ENCODE data around the gene ARL6IP5. TPM values are rescaled to one million over a fixed set of nuclear protein-coding genes. Genes with fewer than 3 reads are reported as not detected.

The ARL6IP5 gene
- total and polyA plus RNA-seq, 4 experiments from 2014 or later: 147 to 953 (median 328) TPM

DNA sequence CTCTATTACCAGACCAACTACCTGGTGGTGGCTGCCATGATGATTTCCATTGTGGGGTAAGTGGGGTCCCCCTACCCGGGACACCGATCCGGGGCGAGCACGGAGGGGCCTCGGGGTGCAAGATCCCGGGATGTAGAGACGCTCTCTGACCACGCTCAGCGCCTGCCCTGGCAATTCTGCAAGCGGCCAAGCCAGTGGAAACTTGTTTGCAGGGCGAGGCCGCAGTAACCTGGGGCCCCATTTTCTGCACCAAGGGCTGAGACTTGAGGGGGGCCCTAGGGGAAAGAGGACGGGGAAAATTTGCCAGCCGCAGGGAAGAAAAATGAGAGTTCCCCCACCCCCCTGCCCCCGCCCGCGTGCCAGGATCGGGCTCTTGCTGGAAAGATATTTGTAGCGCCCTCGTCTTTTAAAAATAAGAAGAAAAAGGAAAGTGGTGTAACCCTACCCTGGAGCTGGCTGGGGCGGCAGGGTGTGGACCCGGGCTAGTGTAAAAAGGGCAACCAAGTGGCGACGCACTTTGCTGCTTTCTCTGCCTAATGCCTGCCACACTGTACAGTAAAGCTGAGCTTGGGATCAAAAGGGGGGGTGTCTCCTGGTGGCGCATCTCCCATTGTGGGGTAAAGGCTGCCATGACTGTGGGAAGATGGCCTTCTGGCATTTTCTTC, 563 bp downstream of the ARL6IP5 start:
- Histone ChIP-seq H3K27me3 (ENCODE audit: insufficient read depth, low read length) (no peaks in the 10 kb centered on the region), H3K9me3 (ENCODE audit: control insufficient read depth in 1 of 2, low read length in 2 of 2) (no peaks in the 10 kb centered on the region), H3K36me3 (ENCODE audit: insufficient read depth, low read length) (peaks cover 4% of the 10 kb centered on the region), H3K4me1 (ENCODE audit: insufficient read depth, low read length) (peaks cover 75% of the 10 kb centered on the region), H3K27ac (ENCODE audit: low read depth, low read length) (peak overlapping the region; percentile 85), H3K4me3 (ENCODE audit: low read length in 2 of 2) (peak overlapping the region; percentile 88 to 95)
- no peaks in the 10 kb centered on the region for H3K27me3 Mint-ChIP-seq
- peak in 2 of 5 donors; percentile 17 to 18 for DNase-seq
- no peaks in the 10 kb centered on the region for H3K9me3 Mint-ChIP-seq
- peak overlapping the region; percentile 96 to 99 (median 98) for H3K4me3 Mint-ChIP-seq
- peaks cover 17 to 34% of the 10 kb centered on the region in 2 donors for H3K36me3 Mint-ChIP-seq
- CTCF ChIA-PET (ENCODE audit: partially characterized antibody): interaction anchor here (0.9 to 3.8 kb wide), 8 partner anchors 9 to 41 kb away, joined by 3 to 33 read pairs (median 4); partner anchors contain the start of gene TMF1
- H3K4me1 Mint-ChIP-seq: peaks cover 52 to 81% (median 64%) of the 10 kb centered on the region in 4 donors
- intact Hi-C loops (cut with micrococcal nuclease): loop anchor here (2.0 kb wide), 2 partner anchors 36 to 72 kb away; partner anchors contain the start of gene EOGT
- POLR2A ChIA-PET (ENCODE audit: partially characterized antibody): interaction anchor here (0.9 to 18.6 kb wide), 17 partner anchors 7 to 1430 kb away, joined by 3 to 287 read pairs (median 4); partner anchors contain the start of genes EOGT and TMF1
- H3K27ac Mint-ChIP-seq: peak overlapping the region; percentile 85 to 99 (median 98)

DNA sequence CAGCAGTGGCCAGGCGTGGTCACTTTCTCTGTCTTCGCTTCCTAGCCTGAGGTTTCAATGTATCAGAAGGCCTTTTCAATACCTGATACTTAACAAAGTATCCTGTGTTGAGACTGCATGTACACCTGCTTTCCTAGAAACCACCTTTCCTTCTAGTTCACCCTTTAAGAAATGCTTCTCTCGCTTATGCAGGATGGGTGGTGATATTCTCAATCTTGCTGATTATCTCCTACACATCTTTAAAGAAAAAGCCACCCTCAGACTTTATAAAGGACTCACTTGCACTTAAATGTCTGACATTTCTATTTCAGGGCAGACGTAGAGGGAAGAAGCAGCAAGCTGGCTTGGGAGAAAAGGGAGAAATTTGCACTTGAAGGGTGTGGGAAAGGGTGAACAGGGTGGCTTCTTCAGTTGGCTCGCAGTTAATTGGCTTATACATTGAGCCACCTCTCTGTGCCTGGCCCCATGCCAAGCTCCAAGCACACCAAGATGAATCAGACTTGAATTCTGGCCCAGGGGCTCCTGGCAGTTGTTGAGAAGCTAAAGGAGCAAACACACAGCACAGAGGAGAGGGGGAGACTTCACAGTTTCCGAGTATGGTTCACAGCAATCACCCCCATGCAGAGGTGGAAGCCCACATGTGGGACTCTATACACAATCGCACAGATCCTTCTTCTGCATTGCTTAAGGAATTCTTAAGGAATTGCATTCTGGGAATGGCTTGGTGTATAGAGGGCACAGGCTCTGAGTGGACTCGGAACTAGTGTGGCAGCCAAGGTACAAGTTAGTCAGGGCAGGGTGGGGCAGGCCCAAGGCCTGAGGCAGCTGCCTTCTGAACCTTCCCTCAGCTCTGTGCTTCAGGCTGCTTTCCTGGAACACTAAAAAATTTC, 1.3 kb downstream of the ARL6IP5 start:
- Histone ChIP-seq H3K9me3 (ENCODE audit: control insufficient read depth in 1 of 2, low read length in 2 of 2) (no peaks in the 10 kb centered on the region), H3K4me1 (ENCODE audit: insufficient read depth, low read length) (peaks cover 75% of the 10 kb centered on the region), H3K27me3 (ENCODE audit: insufficient read depth, low read length) (no peaks in the 10 kb centered on the region), H3K27ac (ENCODE audit: low read depth, low read length) (peak overlapping the region; percentile 85), H3K4me3 (ENCODE audit: low read length in 2 of 2) (peak overlapping the region; percentile 88 to 95), H3K36me3 (ENCODE audit: insufficient read depth, low read length) (peaks cover 4% of the 10 kb centered on the region)
- H3K4me3 Mint-ChIP-seq: peak overlapping the region; percentile 96 to 99 (median 98)
- H3K27me3 Mint-ChIP-seq: no peaks in the 10 kb centered on the region
- H3K4me1 Mint-ChIP-seq: peaks cover 56 to 80% (median 66%) of the 10 kb centered on the region in 4 donors
- peak overlapping the region; percentile 85 to 99 (median 98) for H3K27ac Mint-ChIP-seq
- CTCF ChIA-PET (ENCODE audit: partially characterized antibody): interaction anchor here (1.0 to 3.8 kb wide), 11 partner anchors 9 to 42 kb away, joined by 3 to 33 read pairs (median 5); partner anchors contain the start of gene TMF1
- peak; percentile 39 to 80 (median 49) for DNase-seq
- no peaks in the 10 kb centered on the region for H3K9me3 Mint-ChIP-seq
- intact Hi-C loops (cut with micrococcal nuclease): loop anchor here (2.0 kb wide), 2 partner anchors 35 to 73 kb away; partner anchors contain the start of gene EOGT
- peaks cover 17 to 38% of the 10 kb centered on the region in 2 donors for H3K36me3 Mint-ChIP-seq
- POLR2A ChIA-PET (ENCODE audit: partially characterized antibody): interaction anchor here (0.7 to 18.6 kb wide), 10 partner anchors 7 to 119 kb away, joined by 3 to 287 read pairs (median 4); partner anchors contain the start of genes EOGT and TMF1

DNA sequence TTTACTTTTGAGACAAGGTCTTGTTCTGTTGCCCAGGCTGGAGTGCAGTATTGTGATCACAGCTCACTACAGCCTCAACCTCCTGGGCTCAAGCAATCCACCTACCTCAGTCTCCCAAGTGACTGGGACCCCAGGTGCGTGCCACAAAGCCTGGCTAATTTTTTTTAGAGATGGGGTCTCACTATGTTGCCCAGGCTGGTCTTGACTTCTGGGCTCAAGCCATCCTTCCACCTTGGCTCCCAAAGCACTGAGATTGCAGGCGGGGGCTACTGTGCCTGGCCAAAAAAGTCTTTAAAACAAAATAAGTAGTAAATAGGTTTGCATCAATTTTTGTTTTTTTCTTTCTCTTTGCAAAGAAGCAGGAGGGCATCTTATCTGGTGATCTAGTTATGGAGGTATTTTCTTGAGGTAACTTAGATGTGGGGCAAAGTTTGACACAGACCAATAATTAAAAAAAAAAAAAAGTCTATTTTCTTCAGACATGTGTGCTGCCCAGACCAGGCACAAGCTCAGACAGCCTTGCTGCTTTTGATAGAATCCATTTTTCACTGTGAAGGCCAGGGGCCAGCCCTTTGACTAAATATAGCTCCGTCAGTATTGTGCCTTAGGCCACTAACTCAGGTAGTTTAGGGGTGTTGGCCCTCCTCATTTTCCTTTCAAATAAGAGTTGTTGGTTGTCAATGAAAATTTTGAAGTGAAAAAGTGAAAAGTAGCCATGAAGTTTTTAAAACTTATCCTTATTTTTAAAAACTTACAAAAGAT, 2.5 kb downstream of the ARL6IP5 start:
- H3K4me1 ChIP-seq (ENCODE audit: insufficient read depth, low read length): peaks cover 76% of the 10 kb centered on the region
- Mint-ChIP-seq H3K9me3 (no peaks in the 10 kb centered on the region), H3K36me3 (peaks cover 21 to 42% of the 10 kb centered on the region in 2 donors), H3K4me3 (peak overlapping the region; percentile 84 to 99 (median 98)), H3K4me1 (peaks cover 56 to 80% (median 64%) of the 10 kb centered on the region in 4 donors), H3K27ac (peak overlapping the region; percentile 42 to 88 (median 79)), H3K27me3 (no peaks in the 10 kb centered on the region)
- H3K36me3 ChIP-seq (ENCODE audit: insufficient read depth, low read length): peaks cover 4% of the 10 kb centered on the region
- POLR2A ChIA-PET (ENCODE audit: partially characterized antibody): interaction anchor here (0.7 to 18.6 kb wide), 10 partner anchors 5 to 118 kb away, joined by 3 to 287 read pairs (median 4); partner anchors contain the start of genes EOGT and TMF1
- peak overlapping the region; percentile 43 to 44 for H3K4me3 ChIP-seq (ENCODE audit: low read length in 2 of 2)
- peak in 3 of 5 donors; percentile 16 to 37 (median 33) for DNase-seq
- H3K27ac ChIP-seq (ENCODE audit: low read depth, low read length): peak overlapping the region; percentile 85
- no peaks in the 10 kb centered on the region for H3K9me3 ChIP-seq (ENCODE audit: control insufficient read depth in 1 of 2, low read length in 2 of 2)
- no peaks in the 10 kb centered on the region for H3K27me3 ChIP-seq (ENCODE audit: insufficient read depth, low read length)
- intact Hi-C loops (cut with micrococcal nuclease): no loop called here
- CTCF ChIA-PET (ENCODE audit: partially characterized antibody): interaction anchor here (1.0 to 3.8 kb wide), 8 partner anchors 13 to 36 kb away, joined by 3 to 33 read pairs (median 5); partner anchors contain the start of gene TMF1

DNA sequence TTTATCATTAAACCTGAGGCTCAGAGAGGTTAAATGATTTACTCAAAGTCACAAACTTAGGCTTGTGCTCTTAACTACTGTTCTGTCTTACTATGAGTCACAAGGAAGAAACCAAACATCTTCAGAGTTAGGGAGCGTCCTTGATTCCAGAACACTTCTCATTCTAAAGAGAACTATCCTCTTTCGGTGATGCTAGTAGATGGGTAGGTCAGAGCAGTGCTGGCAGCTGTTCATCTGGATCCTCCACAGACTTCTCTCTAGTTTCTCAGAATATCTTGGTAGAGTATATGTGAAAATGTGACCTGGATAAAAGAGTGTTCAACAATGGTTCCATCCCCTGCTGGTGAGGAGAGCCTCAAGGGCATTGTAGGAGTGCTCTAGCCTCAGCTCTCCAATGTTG, 3.3 kb downstream of the ARL6IP5 start:
- Mint-ChIP-seq H3K27ac (peak overlapping the region; percentile 85 to 97 (median 91)), H3K9me3 (no peaks in the 10 kb centered on the region), H3K4me1 (peaks cover 55 to 80% (median 63%) of the 10 kb centered on the region in 4 donors), H3K4me3 (peak overlapping the region; percentile 84 to 99 (median 94)), H3K27me3 (no peaks in the 10 kb centered on the region), H3K36me3 (peaks cover 21 to 46% of the 10 kb centered on the region in 2 donors)
- Histone ChIP-seq H3K4me3 (ENCODE audit: low read length in 2 of 2) (peak overlapping the region; percentile 25 to 32), H3K27me3 (ENCODE audit: insufficient read depth, low read length) (no peaks in the 10 kb centered on the region), H3K9me3 (ENCODE audit: control insufficient read depth in 1 of 2, low read length in 2 of 2) (no peaks in the 10 kb centered on the region), H3K4me1 (ENCODE audit: insufficient read depth, low read length) (peaks cover 76% of the 10 kb centered on the region), H3K27ac (ENCODE audit: low read depth, low read length) (peak overlapping the region; percentile 65), H3K36me3 (ENCODE audit: insufficient read depth, low read length) (peaks cover 4% of the 10 kb centered on the region)
- POLR2A ChIA-PET (ENCODE audit: partially characterized antibody): interaction anchor here (0.7 to 18.6 kb wide), 5 partner anchors 5 to 112 kb away, joined by 3 to 287 read pairs (median 117); partner anchors contain the start of genes ARL6IP5, TMF1 and UBA3
- CTCF ChIA-PET (ENCODE audit: partially characterized antibody): interaction anchor here (1.5 to 3.5 kb wide), 3 partner anchors 23 to 33 kb away, joined by 4 to 17 read pairs (median 4); no protein-coding TSS in a partner anchor
- no peak for DNase-seq
- intact Hi-C loops (cut with micrococcal nuclease): no loop called here

- intact Hi-C loops (cut with micrococcal nuclease): loop anchor here (1.0 kb wide), 1 partner anchor 8 kb away; no protein-coding TSS in a partner anchor
- peak overlapping the region; percentile 22 to 99 (median 91) for H3K4me3 Mint-ChIP-seq
- peak overlapping the region; percentile 65 for H3K27ac ChIP-seq (ENCODE audit: low read depth, low read length)
- H3K4me3 ChIP-seq (ENCODE audit: low read length in 2 of 2): no peak overlapping the region
- no peaks in the 10 kb centered on the region for H3K9me3 ChIP-seq (ENCODE audit: control insufficient read depth in 1 of 2, low read length in 2 of 2)
- peaks cover 4% of the 10 kb centered on the region for H3K36me3 ChIP-seq (ENCODE audit: insufficient read depth, low read length)
- peaks cover 57 to 81% (median 64%) of the 10 kb centered on the region in 4 donors for H3K4me1 Mint-ChIP-seq
- H3K27me3 ChIP-seq (ENCODE audit: insufficient read depth, low read length): no peaks in the 10 kb centered on the region
- peak overlapping the region; percentile 72 to 94 (median 88) for H3K27ac Mint-ChIP-seq
- H3K27me3 Mint-ChIP-seq: no peaks in the 10 kb centered on the region
- H3K9me3 Mint-ChIP-seq: no peaks in the 10 kb centered on the region
- H3K4me1 ChIP-seq (ENCODE audit: insufficient read depth, low read length): peaks cover 79% of the 10 kb centered on the region
- CTCF ChIA-PET (ENCODE audit: partially characterized antibody): interaction anchor here (1.2 kb wide), 3 partner anchors 9 to 16 kb away, joined by 3 to 4 read pairs (median 4); no protein-coding TSS in a partner anchor
- DNase-seq: no peak
- POLR2A ChIA-PET (ENCODE audit: partially characterized antibody): interaction anchor here (1.3 to 18.6 kb wide), 4 partner anchors 7 to 38 kb away, joined by 3 to 287 read pairs (median 162); partner anchors contain the start of genes ARL6IP5, TMF1 and UBA3
- H3K36me3 Mint-ChIP-seq: peaks cover 21 to 56% of the 10 kb centered on the region in 2 donors
These were observed 5.3 kb downstream of the ARL6IP5 start for GRCh38 chr3:69090021-69090420.
